Stimulated activated CD4-positive, alpha-beta T cell treated with anti-CD3 and anti-CD28 coated beads, Interleukin-15, amount 100 ng/mL, for 1 hour (primary cell): Measurements from ENCODE around the gene RASSF9.

Experiments used
- DNase-seq, 2 donors: peaks; one replicate each; pipeline ENCODE4 v3.0.0-alpha.2; 2020; ENCODE audit warnings: low read depth in 1 of 2, low spot score in 1 of 2

The RASSF9 gene

GRCh38 chr12:85821759-85822158 is 14.4 kb downstream of the RASSF9 start:
- no peak for DNase-seq

- DNase-seq, result no peak
Observed at GRCh38 chr12:85821206-85821605, 15.0 kb downstream of the RASSF9 start.

GRCh38 chr12:85820101-85820500 is 16.1 kb downstream of the RASSF9 start:
- DNase-seq, result no peak

GRCh38 chr12:85814741-85815140 is 21.5 kb downstream of the RASSF9 start:
- DNase-seq, result no peak

- DNase-seq, result no peak
Observed at GRCh38 chr12:85814071-85814470, 22.1 kb downstream of the RASSF9 start.

- DNase-seq, result no peak
Observed at GRCh38 chr12:85809500-85809899, 26.7 kb downstream of the RASSF9 start.

- no peak for DNase-seq
Observed at GRCh38 chr12:85807730-85808129, 28.5 kb downstream of the RASSF9 start.

- no peak for DNase-seq
Observed at GRCh38 chr12:85805654-85806053, 30.6 kb downstream of the RASSF9 start.

GRCh38 chr12:85804663-85805062 is 31.5 kb downstream of the RASSF9 start:
- no peak for DNase-seq

- no peak for DNase-seq
Observed at GRCh38 chr12:85803923-85804322, 32.3 kb downstream of the RASSF9 start.

GRCh38 chr12:85803231-85803630 is 33.0 kb downstream of the RASSF9 start:
- no peak for DNase-seq

GRCh38 chr12:85798122-85798521 is 38.1 kb downstream of the RASSF9 start:
- DNase-seq, result no peak

- no peak for DNase-seq
Observed at GRCh38 chr12:85796001-85796400, 40.2 kb downstream of the RASSF9 start.

GRCh38 chr12:85794531-85794930 is 41.7 kb downstream of the RASSF9 start:
- DNase-seq, result no peak

- DNase-seq, result no peak
Observed at GRCh38 chr12:85784096-85784720, 52.0 kb downstream of the RASSF9 start.

GRCh38 chr12:85782711-85783110 is 53.5 kb downstream of the RASSF9 start:
- no peak for DNase-seq

- DNase-seq, result no peak
Observed at GRCh38 chr12:85781766-85782165, 54.4 kb downstream of the RASSF9 start.

GRCh38 chr12:85779768-85780167 is 56.4 kb downstream of the RASSF9 start:
- DNase-seq, result no peak

GRCh38 chr12:85775091-85775490 is 61.1 kb downstream of the RASSF9 start:
- no peak for DNase-seq

- no peak for DNase-seq
Observed at GRCh38 chr12:85765453-85765869, 70.7 kb downstream of the RASSF9 start.

- DNase-seq, result no peak
Observed at GRCh38 chr12:85759623-85760022, 76.6 kb downstream of the RASSF9 start.

- no peak for DNase-seq
Observed at GRCh38 chr12:85759091-85759490, 77.1 kb downstream of the RASSF9 start.

- no peak for DNase-seq
Observed at GRCh38 chr12:85755760-85756159, 80.4 kb downstream of the RASSF9 start.
